Right renal cortex interstitium (tissue), 3 donors: Measurements from ENCODE around the gene BCL11B. TPM values are rescaled to one million over a fixed set of nuclear protein-coding genes. Genes with fewer than 3 reads are reported as not detected.

ENCODE experiments used
- DNase-seq, 3 donors: peaks; one replicate each; pipeline ENCODE4 v3.0.0-alpha.2; 2013; ENCODE audit warnings: low read depth in 3 of 3, low spot score in 2 of 3
- polyA plus RNA-seq, 3 donors: library from polyadenylated mRNA; unstranded; fragments of 120-200 nt; gene quantifications; one replicate each; pipeline ENCODE4 v1.2.1, GENCODE V29; 2013; ENCODE audit not compliant: insufficient read length in 3 of 3

BCL11B gene
- polyA plus RNA-seq, 3 donors: 2.0 to 2.3 (median 2.1) TPM

- no peak for DNase-seq
Observed at GRCh38 chr14:99143126-99143525, 128.9 kb downstream of the BCL11B start.

DNA sequence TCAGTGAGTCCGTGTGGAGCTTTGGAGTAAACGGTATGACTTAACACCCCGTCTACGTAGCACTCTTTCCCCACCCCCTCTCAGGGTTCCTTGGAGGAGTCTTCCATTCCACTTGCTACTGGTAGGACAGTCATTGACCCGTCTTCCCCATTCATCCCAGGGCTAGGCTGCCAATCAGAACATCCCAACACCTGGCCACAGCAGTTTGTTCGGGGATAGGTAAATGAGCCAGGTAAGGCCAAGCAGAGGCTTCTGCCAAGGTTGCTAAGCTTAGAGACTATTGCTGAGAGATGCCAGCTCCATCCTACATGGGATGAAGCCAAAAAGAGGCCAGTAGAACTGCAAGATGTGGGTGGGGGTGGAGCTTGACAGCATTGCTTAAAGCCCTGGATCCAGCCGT is 130.8 kb downstream of the BCL11B start:
- no peak for DNase-seq

DNA sequence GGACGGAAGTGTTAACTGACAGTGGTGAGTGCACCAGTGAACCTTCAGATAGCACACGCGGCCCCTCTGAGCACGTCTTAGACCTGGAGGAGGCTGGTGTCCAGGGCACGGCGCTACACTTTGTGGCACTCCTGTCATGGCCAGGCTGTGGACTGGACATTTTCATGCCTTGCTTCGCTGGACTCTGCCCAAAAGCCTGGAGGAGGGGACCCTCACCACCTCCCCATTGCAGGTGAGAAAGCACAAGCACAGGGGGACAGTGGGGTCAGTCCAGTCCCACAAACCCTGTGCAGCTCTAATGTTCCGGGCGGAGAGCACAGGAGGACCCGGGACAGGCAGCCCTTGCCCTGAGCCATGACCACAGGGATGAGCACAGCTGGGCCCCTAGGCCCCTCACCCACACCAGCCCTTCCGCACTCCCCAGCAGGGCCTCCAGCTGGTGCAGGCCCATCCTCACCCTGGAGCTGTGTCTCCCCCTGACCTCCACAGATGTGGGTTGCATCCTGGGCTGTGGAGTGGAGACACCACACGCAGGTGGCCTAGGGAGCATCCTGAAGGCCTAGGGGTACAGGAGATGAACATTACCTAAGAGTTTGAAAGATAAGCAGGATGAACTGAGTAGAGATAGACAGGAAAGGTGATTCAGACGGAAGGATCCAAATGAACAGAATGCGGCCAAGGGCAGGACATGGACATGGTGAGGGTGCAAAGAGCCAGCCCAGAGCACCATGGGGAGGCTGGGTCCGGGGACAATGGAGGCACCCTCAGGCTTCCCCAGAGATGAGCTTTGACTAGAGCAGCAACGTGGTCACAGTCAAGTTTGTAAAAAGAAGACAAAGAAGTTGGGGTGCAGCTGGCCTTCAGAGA is 132.8 kb downstream of the BCL11B start:
- no peak for DNase-seq

GRCh38 chr14:99137913-99138571 is 134.0 kb downstream of the BCL11B start:
- no peak for DNase-seq

DNA sequence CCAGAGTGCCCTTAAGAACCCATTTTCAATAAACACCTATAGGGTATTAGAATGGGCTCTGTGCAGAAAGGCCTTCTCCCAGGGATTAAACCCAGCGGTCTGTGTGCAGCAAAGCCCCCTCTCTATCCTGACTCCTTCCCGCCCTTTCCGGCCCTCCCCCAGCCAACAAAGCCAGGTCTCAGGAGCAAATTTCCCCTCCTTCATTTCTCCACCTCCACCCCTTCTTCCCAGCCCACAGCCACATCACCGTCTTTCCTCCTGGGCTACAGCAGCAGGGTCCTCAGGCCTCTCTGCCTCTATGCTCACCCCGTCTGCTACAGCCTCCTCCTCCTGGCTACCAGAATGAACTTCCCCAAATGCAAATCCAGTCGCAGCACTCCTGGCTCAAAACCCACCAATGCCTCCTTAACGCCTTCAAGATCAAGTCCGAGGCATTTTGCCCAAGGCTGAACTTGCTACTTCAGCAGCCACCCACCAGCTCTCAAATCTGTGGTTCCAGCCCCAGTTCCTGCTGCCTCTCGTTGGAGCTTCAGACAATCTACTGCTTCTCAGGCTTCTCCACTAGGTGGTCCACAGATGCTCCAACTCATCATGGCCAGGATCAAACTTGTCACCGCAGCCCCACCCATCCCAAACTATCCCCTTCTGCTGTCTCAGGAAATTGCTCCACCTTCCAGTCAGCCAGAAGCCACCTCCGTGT is 134.8 kb downstream of the BCL11B start:
- no peak for DNase-seq

- DNase-seq: no peak
Observed at GRCh38 chr14:99136401-99136800, 135.6 kb downstream of the BCL11B start.

GRCh38 chr14:99136047-99136400 is 136.0 kb downstream of the BCL11B start:
- no peak for DNase-seq

DNA sequence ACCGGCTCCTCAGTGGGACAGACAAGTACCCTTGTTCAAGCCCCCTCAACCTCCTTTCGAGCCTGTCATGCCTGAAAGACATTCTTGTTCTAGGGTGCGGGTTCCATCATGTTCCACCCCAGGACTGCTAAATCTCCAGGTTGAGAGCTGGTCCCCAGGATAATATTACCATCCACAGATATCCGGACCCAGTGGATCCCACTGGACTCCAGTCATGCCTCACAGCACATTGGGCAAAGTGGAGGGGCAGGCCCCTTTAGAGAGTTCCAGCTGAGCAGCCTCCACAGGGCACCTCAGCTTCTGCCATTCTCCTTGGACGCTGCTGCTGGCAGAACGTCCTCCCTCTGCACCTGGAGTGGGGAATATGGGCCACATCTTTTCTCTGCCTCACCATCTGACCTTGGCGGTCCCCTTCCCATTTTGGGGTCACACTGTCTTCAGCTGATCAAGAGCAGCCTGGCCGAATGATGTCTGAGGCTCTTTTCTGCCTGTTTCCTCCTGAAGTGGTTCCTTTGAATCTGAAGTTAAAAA is 137.4 kb downstream of the BCL11B start:
- no peak for DNase-seq

DNA sequence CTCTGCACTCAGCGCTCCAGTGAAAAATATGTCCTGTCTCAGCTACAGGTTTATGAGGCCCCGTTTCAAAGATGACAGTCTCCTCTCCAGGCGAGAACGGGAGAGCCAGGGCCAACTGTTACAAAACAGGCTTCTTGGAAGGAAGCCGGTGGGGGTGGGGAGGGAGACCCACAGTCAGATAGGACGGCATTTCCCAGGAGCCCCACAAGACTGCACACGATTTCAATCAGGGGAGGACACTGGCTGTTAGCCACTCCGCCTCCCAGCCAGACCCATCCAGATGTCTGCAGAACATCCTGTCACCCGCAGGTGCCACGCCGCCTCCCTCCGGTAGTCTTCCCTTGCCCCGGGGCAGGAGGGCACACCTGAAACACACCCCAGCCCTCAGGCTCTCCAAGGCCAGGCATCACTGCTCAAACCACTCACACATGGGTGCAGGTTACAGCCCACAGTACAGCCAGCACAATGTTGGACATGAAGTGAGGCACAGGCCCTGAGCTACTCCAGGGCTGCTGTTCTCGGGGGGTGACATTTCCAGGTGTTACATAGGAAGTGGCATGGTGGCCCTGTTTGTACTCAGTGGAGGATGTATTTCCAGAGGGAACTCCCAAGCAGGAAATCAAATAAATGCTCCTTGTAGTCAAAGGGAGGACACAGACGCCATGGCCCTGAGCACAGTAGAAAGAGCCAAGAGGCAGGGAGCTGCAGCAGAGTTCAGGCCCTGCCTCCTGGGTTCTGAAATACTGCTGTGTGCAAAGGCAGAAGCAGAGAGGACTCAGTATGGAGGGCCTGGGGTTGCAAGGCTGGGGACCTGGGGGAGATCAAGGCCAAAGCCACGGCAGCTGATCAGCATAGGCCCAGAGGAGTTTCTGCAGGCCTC is 138.1 kb downstream of the BCL11B start:
- no peak for DNase-seq

DNA sequence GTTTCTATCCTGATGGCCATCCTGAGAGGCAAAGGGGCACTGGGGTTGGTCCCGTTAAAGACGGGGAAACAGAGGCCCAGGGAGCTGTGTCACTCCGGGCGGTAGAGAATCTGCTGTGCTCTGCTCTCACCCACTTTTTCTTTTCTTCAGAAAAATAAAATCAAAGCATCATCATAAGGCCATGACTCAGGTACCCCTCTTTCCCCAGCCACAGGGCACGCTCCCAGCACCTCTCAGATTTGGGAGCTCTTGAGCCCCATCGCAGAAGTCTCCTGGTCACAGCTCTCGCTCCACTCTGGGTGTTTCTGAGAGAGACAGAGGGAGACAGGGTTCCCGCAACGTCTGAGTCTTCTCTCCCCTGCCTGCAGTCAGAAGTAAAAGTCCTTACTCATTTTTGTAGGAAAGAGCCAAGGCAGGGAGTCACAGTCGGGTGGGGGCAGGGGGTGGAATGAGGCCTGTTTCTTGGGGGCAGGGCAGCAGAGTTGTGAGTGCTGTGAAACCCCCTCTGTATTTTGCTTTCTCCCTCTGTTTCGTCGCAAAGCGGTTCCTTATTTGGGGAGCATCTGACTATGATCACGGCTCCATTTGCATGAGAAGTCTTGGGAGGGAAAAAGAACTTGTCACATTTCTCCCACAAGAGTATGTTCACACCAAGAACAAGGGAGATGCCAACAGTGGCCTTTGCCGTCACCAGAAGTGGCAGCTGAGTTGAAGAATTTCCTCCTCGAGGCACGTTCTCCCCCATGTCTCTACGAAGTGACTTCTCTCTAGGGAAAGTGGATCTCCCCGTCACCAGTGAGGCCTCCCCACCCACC is 139.0 kb downstream of the BCL11B start:
- DNase-seq: no peak

DNA sequence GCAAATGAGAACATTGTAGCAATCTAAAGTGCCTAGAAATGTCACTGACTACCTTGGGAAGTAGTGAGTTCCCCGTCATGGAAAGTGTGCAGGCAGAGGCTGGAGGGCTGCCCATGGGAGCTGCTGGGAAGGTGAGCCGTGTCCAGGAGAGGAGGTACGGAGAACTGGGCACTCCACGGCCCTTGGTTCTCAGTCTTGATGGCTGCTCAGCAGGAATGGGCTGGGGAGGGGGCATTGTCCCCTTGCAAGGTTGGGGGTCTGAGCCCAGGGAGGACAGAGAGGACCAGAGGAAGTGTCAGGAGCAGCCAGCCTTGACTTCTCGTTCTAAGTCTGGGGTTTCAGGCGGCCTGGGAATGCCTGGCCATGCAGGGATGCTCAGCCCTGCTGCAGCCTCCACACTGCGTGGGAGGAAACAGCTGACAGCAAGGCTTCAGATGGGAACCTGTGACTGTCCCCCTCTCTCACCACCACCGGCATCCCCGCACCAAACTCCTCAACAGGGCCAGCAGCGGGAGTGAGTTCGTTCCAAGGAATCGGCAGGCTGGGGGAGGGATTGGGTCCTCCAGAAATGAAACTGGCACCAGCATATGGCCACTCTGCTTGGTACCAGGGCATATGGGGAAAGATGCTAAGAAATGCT is 140.2 kb downstream of the BCL11B start:
- DNase-seq: no peak

DNA sequence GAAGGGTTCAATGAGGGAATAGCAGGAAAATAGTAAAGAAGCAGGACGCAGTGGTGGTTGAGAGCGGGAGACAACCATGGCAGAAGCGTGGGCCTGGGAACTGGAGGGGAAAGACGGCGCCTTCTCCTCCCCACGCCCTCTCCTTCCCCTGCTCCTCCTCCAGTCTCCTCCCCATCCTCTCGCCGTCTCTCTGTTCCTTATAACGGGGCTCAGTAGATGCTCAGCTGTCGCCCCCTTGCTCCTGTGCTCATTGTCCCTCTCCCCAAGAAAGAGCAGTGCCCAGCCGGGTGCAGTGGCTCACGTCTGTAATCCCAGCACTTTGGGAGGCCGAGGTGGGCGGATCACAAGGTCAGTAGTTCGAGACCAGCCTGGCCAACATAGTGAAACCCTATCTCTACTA is 142.0 kb downstream of the BCL11B start:
- no peak for DNase-seq

GRCh38 chr14:99129211-99129696 is 142.7 kb downstream of the BCL11B start:
- DNase-seq: no peak

- DNase-seq: no peak
Observed at GRCh38 chr14:99128185-99128584, 143.8 kb downstream of the BCL11B start.

DNA sequence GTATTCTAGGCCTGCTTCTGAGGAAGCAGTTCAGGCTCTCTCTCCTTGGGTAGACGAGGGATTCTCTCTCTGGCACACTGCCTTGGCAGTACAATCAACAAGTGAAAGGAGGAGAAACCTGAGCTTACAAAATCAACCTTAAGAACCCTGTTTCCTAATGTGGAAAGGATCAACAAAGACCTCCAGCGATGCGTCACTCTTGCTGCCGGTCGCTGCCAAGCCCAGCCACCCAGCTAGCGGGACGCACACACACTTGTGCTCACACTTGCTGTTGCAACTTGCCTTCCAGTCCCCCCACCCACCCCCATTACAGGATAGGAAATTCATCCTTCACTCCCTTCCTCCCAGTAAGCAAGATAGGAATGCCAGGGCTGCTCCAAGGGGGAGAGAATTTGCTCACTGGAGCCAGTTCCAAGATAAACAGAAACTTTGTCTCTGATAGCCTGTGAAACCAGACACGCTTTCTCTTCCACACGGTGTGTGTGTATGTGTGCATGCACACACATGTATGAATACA is 144.3 kb downstream of the BCL11B start:
- no peak for DNase-seq

- no peak for DNase-seq
Observed at GRCh38 chr14:99125616-99126431, 146.2 kb downstream of the BCL11B start.

- no peak for DNase-seq
Observed at GRCh38 chr14:99125113-99125512, 146.9 kb downstream of the BCL11B start.
